PFSK-1 (cell line): ENCODE measurements around the gene CCL15.

Source experiments
- FOXP2 ChIP-seq: optimal IDR thresholded peaks from 2 replicates; pipeline ENCODE3; 2011; ENCODE audit warnings: borderline replicate concordance, control low read depth, inconsistent platforms; ENCODE audit not compliant: insufficient read depth; ENCODE audit errors: extremely low read length, extremely low read depth
- POLR2AphosphoS5 ChIP-seq: IDR thresholded peaks from 2 replicates; pipeline ENCODE4 v1.6.1; 2012; ENCODE audit warnings: low read depth, mild to moderate bottlenecking, control low read depth, low read length, moderate library complexity
- SIN3A ChIP-seq: IDR thresholded peaks from 2 replicates; pipeline ENCODE4 v1.6.1; 2012; ENCODE audit warnings: mild to moderate bottlenecking, low read length, moderate library complexity, borderline replicate concordance; ENCODE audit not compliant: insufficient read depth
- TAF1 ChIP-seq: IDR thresholded peaks from 2 replicates; pipeline ENCODE4 v1.6.1; 2012; ENCODE audit warnings: low read length, control low read depth, borderline replicate concordance; ENCODE audit not compliant: insufficient read depth
- TF ChIP-seq, protein P1 (sequence below), 2 experiments: IDR thresholded peaks; 2 replicates each; pipeline versions ENCODE4 v1.6.1 to v1.8.0; 2011 to 2012; ENCODE audit warnings: low read depth in 2 of 2, low read length in 2 of 2, control low read depth in 1 of 2, inconsistent platforms in 1 of 2, mild to moderate bottlenecking in 1 of 2, moderate library complexity in 1 of 2; ENCODE audit not compliant: insufficient read depth in 1 of 2

Gene CCL15

DNA sequence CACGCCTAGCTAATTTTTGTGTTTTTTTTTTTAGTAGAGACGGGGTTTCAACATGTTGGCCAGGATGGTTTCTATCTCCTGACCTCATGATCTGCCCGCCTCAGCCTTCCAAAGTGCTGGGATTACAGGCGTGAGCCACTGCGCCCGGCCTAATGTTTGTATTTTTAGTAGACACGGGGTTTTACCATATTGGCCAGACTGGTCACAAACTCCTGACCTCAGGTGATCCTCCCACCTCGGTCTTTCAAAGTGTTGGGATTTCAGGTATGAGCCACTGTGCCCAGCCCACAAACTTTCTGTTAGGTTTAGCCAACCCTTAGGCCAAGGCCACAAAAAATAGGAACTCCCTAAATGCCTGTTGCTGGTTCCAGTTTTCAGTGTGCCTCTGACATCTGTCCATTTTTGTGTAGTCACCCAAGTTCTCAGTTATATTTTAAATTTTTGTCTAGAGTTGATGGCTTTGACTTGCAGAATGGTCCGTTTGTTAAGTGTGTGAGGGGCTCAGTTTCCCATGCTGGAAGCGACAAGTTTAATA is 32.8 kb downstream of the CCL15 start:
- TF ChIP-seq SIN3A = no peak
- TF ChIP-seq, protein P1, sequence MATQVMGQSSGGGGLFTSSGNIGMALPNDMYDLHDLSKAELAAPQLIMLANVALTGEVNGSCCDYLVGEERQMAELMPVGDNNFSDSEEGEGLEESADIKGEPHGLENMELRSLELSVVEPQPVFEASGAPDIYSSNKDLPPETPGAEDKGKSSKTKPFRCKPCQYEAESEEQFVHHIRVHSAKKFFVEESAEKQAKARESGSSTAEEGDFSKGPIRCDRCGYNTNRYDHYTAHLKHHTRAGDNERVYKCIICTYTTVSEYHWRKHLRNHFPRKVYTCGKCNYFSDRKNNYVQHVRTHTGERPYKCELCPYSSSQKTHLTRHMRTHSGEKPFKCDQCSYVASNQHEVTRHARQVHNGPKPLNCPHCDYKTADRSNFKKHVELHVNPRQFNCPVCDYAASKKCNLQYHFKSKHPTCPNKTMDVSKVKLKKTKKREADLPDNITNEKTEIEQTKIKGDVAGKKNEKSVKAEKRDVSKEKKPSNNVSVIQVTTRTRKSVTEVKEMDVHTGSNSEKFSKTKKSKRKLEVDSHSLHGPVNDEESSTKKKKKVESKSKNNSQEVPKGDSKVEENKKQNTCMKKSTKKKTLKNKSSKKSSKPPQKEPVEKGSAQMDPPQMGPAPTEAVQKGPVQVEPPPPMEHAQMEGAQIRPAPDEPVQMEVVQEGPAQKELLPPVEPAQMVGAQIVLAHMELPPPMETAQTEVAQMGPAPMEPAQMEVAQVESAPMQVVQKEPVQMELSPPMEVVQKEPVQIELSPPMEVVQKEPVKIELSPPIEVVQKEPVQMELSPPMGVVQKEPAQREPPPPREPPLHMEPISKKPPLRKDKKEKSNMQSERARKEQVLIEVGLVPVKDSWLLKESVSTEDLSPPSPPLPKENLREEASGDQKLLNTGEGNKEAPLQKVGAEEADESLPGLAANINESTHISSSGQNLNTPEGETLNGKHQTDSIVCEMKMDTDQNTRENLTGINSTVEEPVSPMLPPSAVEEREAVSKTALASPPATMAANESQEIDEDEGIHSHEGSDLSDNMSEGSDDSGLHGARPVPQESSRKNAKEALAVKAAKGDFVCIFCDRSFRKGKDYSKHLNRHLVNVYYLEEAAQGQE (IDR thresholded peaks at IDR 0.05; ENCODE audit: insufficient read depth in 1 of 2, low read depth in 2 of 2, low read length in 2 of 2) = no peak
- no peak for TF ChIP-seq POLR2AphosphoS5
- TF ChIP-seq TAF1 = no peak
- TF ChIP-seq FOXP2 = no peak

DNA sequence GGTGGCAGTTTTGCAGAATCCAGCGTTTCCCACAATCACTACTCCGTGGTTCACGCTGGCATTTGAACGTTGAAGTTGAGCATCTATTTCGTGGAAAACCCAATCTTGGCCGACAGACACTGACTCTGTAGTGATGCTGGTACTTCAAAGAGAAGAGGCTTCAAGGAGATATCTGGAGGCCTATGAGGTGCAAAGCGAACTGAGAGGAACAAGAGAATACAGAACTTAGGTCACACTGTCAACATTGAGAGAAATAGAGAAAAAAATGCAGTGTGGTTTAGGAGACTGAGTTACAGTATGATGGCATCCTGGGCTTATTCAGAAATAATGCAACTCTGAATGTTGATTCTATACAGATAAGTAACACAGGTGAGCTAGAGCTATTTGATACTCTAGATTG is 36.1 kb downstream of the CCL15 start:
- no peak for TF ChIP-seq POLR2AphosphoS5
- TF ChIP-seq FOXP2 = no peak
- no peak for TF ChIP-seq TAF1

DNA sequence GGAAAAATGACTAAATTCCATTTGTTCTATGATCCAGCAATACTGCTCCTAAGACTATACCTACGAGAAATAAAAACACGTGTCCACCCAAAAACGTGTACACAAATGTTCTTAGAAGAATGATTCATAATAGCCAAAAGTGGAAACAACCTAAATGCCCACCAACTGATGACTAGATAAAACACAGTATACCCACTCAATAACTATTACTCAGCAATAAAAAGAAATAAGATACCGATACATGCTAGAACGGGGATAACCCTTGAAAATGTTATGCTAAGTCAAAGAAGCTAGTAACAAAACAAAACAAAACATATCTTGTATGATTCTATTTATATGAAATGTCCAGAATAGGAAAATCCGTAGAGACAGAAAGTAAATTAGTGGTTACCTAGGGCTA is 37.7 kb downstream of the CCL15 start:
- TF ChIP-seq, protein P1 (IDR thresholded peaks at IDR 0.05; ENCODE audit: insufficient read depth in 1 of 2, low read depth in 2 of 2, low read length in 2 of 2) = no peak
- TF ChIP-seq FOXP2 (no peak), TAF1 (no peak), SIN3A (no peak), POLR2AphosphoS5 (no peak)

DNA sequence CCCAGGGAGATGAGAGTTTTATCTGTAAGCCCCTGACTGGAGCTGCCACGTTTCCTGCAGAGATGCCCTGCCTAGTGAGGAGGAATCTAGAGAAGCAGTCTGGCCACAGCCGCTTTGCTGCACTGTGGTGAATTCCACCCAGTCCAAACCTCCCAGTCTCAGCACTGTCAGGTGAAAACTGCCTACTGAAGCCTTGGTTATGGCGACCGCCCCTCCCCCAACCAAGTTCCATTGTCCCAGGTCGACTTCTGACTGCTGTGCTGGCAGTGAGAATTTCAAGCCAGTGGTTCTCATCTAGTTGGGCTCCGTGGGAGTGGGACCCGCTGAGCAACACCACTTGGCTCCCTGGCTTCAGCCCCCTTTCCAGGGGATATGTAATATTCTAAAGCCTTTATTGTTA is 47.6 kb downstream of the CCL15 start:
- TF ChIP-seq POLR2AphosphoS5 = no peak
- TF ChIP-seq TAF1 = no peak
- no peak for TF ChIP-seq FOXP2
- TF ChIP-seq SIN3A = no peak
- TF ChIP-seq, protein P1 (IDR thresholded peaks at IDR 0.05; ENCODE audit: insufficient read depth in 1 of 2, low read depth in 2 of 2, low read length in 2 of 2) = no peak

DNA sequence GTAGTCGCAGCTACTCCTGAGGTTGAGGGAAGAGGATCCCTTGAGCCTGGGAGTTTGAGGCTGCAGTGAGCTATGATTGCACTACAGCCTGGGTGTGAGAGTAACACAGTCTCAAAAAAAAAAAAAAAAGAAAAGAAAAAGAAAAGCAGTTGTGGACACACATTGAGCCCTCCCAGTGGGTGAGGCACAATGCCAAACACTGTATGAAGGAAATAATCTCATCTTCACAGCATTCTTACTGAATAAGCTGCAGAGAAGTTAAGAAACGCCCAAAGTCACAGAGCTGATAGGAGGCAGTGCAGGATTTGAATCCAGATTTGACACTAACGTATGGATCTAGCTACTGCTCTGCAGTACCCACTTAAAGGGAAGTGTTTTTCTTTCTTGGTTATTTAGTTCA is 52.0 kb downstream of the CCL15 start:
- TF ChIP-seq TAF1 (no peak), FOXP2 (no peak), SIN3A (no peak), POLR2AphosphoS5 (no peak)
- TF ChIP-seq, protein P1 (IDR thresholded peaks at IDR 0.05; ENCODE audit: insufficient read depth in 1 of 2, low read depth in 2 of 2, low read length in 2 of 2) = no peak
